HL-60 (cell line): ENCODE results near the gene L1CAM.

ENCODE experiments used
- DNase-seq, 2 experiments: peaks; one replicate each; pipeline ENCODE4 v3.0.0-alpha.2; 2010 to 2020; ENCODE audit warnings: low read depth in 1 of 2, low spot score in 1 of 2
- H3K27ac ChIP-seq: fragments of 250-450 bp; sonication (Bioruptor Pico); replicated peaks from 2 replicates; pipeline ENCODE4 v1.5.1; 2020; ENCODE audit warnings: mild to moderate bottlenecking, moderate library complexity
- H3K27me3 ChIP-seq: fragments of 250-450 bp; sonication (Bioruptor Pico); 2 replicates; pipeline ENCODE4 v1.5.1; 2021; ENCODE audit warnings: mild to moderate bottlenecking, moderate library complexity; ENCODE audit not compliant: insufficient read depth, poor library complexity, severe bottlenecking
- H3K4me3 ChIP-seq: replicated peaks from 2 replicates; pipeline ENCODE4 v1.5.1; 2011; ENCODE audit warnings: mild to moderate bottlenecking, control low read depth, low read length; ENCODE audit not compliant: insufficient read depth
- GABPA ChIP-seq: IDR thresholded peaks from 2 replicates; pipeline ENCODE4 v1.6.1; 2012; ENCODE audit warnings: low read depth
- POLR2AphosphoS5 ChIP-seq: IDR thresholded peaks from 2 replicates; pipeline ENCODE4 v1.6.1; 2012; ENCODE audit warnings: low read depth
- SPI1 ChIP-seq: IDR thresholded peaks from 2 replicates; pipeline ENCODE4 v1.6.1; 2012; ENCODE audit warnings: low read depth, mild to moderate bottlenecking, borderline replicate concordance
- TF ChIP-seq, protein P1 (sequence below): IDR thresholded peaks from one replicate; pipeline ENCODE4 v1.5.1; 2011; ENCODE audit warnings: low read length, control low read depth, inconsistent platforms; ENCODE audit not compliant: insufficient read depth
- TF ChIP-seq, protein P2 (sequence below): IDR thresholded peaks from 2 replicates; pipeline ENCODE4 v1.6.1; 2012; ENCODE audit warnings: low read depth; ENCODE audit not compliant: insufficient replicate concordance

L1CAM gene

DNA sequence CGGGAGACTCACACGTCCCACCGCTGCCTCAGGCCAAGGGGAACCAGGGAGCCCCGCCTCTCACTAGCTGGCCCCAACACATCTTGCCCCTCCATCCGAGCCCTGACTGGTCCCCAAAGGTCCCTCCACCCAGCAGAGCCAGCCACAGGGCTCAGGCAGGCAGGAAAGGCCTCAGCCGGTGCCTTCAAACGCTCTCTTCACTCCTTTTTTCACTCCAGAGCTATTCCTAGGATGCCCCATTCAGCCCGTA is 41.6 kb upstream of the L1CAM start:
- TF ChIP-seq SPI1 (no peak), GABPA (no peak), POLR2AphosphoS5 (no peak)
- TF ChIP-seq, protein P1, sequence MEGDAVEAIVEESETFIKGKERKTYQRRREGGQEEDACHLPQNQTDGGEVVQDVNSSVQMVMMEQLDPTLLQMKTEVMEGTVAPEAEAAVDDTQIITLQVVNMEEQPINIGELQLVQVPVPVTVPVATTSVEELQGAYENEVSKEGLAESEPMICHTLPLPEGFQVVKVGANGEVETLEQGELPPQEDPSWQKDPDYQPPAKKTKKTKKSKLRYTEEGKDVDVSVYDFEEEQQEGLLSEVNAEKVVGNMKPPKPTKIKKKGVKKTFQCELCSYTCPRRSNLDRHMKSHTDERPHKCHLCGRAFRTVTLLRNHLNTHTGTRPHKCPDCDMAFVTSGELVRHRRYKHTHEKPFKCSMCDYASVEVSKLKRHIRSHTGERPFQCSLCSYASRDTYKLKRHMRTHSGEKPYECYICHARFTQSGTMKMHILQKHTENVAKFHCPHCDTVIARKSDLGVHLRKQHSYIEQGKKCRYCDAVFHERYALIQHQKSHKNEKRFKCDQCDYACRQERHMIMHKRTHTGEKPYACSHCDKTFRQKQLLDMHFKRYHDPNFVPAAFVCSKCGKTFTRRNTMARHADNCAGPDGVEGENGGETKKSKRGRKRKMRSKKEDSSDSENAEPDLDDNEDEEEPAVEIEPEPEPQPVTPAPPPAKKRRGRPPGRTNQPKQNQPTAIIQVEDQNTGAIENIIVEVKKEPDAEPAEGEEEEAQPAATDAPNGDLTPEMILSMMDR: no peak
- TF ChIP-seq, protein P2, sequence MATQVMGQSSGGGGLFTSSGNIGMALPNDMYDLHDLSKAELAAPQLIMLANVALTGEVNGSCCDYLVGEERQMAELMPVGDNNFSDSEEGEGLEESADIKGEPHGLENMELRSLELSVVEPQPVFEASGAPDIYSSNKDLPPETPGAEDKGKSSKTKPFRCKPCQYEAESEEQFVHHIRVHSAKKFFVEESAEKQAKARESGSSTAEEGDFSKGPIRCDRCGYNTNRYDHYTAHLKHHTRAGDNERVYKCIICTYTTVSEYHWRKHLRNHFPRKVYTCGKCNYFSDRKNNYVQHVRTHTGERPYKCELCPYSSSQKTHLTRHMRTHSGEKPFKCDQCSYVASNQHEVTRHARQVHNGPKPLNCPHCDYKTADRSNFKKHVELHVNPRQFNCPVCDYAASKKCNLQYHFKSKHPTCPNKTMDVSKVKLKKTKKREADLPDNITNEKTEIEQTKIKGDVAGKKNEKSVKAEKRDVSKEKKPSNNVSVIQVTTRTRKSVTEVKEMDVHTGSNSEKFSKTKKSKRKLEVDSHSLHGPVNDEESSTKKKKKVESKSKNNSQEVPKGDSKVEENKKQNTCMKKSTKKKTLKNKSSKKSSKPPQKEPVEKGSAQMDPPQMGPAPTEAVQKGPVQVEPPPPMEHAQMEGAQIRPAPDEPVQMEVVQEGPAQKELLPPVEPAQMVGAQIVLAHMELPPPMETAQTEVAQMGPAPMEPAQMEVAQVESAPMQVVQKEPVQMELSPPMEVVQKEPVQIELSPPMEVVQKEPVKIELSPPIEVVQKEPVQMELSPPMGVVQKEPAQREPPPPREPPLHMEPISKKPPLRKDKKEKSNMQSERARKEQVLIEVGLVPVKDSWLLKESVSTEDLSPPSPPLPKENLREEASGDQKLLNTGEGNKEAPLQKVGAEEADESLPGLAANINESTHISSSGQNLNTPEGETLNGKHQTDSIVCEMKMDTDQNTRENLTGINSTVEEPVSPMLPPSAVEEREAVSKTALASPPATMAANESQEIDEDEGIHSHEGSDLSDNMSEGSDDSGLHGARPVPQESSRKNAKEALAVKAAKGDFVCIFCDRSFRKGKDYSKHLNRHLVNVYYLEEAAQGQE: no peak

DNA sequence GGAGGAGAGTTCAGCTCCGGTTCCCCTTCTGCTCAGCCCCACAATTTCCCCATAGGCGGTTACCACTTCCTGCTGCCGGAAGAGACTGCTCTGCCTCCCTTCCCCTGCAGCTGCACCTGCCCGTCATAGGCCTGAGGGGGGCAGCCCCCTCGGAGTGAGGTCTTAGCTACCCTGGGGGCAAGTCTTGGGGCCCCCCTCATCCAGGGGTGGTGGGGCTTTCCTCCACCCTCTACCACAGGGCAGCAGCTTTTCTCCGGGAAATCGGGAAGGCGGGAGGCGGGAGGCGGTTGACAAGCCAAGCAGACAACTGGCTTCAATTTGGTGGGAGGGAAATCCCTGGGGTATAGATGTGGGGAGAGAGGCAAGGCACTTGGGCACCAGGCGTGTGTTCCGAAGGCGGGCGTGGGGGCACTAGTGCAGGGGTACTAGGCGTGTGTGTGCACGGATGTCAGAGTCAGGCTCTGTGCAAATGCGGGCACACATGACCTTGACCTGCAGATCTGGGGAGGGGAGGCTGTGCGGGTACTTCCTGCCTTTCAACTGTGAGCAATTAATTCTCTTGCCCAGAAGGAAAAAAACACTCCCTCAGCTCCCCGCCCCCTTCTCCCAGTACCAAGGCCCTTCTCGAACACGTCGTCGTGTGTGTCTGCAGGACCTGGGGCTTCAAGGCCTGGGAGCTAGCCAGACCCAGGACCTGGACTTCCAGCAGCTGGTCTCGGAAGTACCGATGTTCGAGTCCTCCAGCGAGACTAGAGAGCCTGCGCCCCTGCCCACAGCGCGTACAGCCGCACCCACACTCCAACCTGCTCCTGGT is 41.1 kb upstream of the L1CAM start:
- TF ChIP-seq GABPA (peak; percentile 61), SPI1 (peak; percentile 73; the same call in 1 of the 2 replicates), POLR2AphosphoS5 (peak; percentile 99)
- TF ChIP-seq, protein P1: no peak
- TF ChIP-seq, protein P2: peak; percentile 50
- Histone ChIP-seq H3K27ac (peak overlapping the region; percentile 100), H3K27me3 (no peaks in the 10 kb centered on the region), H3K4me3 (peak overlapping the region; percentile 59)
- peak; percentile 71 to 98 for DNase-seq

More for the DNA sequence above, 41.6 kb upstream of the L1CAM start:
- peak overlapping the region; percentile 100 for H3K27ac ChIP-seq
- no peak for DNase-seq
- no peaks in the 10 kb centered on the region for H3K27me3 ChIP-seq
- peak overlapping the region; percentile 44 for H3K4me3 ChIP-seq

DNA sequence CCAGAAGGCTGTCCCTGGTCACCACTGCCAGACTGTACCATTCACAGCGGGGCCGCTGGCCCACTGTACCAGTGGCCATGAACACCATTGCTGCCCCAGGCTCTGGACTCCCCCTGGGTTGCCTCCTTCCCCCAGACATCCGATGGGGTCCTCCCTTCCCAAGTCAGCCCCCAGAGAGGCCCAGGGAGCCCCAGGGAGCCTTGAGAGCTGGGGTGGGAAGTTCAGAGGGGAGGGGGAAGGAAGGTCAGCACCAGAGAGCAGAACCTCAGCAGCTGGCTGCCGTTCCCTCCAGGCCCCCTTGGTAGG is 40.5 kb upstream of the L1CAM start:
- DNase-seq: peak in 1 of 2 experiments; percentile 83
- peak overlapping the region; percentile 59 for H3K4me3 ChIP-seq
- peak overlapping the region; percentile 100 for H3K27ac ChIP-seq
- no peaks in the 10 kb centered on the region for H3K27me3 ChIP-seq
- TF ChIP-seq, protein P2: no peak
- TF ChIP-seq GABPA (no peak), SPI1 (no peak), POLR2AphosphoS5 (no peak)
- TF ChIP-seq, protein P1: no peak
